ENCODE results near the gene G6PC3.

G6PC3 gene

DNA sequence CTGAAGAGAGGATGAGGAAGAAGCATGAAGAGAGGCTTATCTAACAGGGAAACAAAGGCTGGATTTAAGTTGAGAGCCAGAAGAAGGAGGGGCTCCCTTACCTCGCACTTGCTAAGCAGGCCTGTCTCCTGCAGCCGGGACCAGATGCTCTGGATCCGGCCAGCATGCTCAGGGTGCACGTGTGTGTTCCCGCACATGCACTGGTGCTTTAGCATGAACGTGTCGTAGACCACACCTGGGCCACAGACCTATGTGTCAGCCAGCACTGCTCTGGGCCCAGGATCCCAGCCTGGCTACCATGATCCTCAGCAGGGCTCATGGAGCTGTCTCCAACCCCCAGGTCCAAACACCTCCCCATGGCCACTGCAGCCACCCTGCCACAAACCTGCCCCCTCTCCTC lies 14.4 kb downstream of the G6PC3 start (continued):
- TF ChIP-seq ZNF274 (IDR thresholded peaks at IDR 0.05; ENCODE audit: low read length) (no peak), ZNF274 (tag by site-specific recombination; IDR thresholded peaks at IDR 0.05; ENCODE audit: borderline replicate concordance) (no peak), ZNF174 (tag by site-specific recombination; IDR thresholded peaks at IDR 0.05) (no peak), ZNF48 (tag by site-specific recombination; IDR thresholded peaks at IDR 0.05) (no peak), PRDM10 (tag by site-specific recombination; IDR thresholded peaks at IDR 0.05) (no peak), ZNF561 (tag by site-specific recombination; IDR thresholded peaks at IDR 0.05; ENCODE audit: borderline replicate concordance) (no peak), AEBP2 (tag by site-specific recombination; IDR thresholded peaks at IDR 0.05; ENCODE audit: borderline replicate concordance) (no peak), ZNF214 (tag by site-specific recombination; IDR thresholded peaks at IDR 0.05; ENCODE audit: borderline replicate concordance) (no peak)
- TF ChIP-seq, protein P1, sequence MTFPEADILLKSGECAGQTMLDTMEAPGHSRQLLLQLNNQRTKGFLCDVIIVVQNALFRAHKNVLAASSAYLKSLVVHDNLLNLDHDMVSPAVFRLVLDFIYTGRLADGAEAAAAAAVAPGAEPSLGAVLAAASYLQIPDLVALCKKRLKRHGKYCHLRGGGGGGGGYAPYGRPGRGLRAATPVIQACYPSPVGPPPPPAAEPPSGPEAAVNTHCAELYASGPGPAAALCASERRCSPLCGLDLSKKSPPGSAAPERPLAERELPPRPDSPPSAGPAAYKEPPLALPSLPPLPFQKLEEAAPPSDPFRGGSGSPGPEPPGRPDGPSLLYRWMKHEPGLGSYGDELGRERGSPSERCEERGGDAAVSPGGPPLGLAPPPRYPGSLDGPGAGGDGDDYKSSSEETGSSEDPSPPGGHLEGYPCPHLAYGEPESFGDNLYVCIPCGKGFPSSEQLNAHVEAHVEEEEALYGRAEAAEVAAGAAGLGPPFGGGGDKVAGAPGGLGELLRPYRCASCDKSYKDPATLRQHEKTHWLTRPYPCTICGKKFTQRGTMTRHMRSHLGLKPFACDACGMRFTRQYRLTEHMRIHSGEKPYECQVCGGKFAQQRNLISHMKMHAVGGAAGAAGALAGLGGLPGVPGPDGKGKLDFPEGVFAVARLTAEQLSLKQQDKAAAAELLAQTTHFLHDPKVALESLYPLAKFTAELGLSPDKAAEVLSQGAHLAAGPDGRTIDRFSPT (tag by site-specific recombination; IDR thresholded peaks at IDR 0.05): no peak

DNA sequence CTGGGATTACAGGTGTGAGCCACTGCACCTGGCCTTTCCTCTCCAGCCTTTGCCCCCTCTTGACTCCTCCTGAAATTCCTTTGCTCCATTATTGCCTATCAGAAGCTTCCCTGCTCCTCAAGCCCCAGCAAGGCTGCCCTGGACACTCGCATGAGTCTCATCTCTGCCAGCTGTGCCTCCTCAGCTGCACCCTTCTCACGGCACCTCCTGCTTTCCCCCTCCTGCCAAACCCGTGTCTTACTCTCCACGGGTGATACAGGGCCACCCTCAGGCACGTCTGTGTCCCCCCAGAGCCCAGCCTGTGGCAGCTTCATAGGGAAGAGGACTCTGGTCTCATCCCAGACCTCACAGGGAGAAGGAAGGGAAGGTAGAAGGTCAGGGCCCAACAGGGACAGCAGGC lies 15.4 kb downstream of the G6PC3 start:
- ChIA-PET CTCF (interaction anchor here (0.6 to 8.1 kb wide), 10 partner anchors 10 to 649 kb away, joined by 3 to 98 read pairs (median 4); partner anchors contain the start of gene HDAC5), POLR2A (interaction anchor here (1.1 to 2.1 kb wide), 3 partner anchors 14 to 30 kb away, joined by 3 to 7 read pairs (median 4); partner anchors contain the start of gene LSM12)
- Histone ChIP-seq H3K4me1 (ENCODE audit: control insufficient read depth, insufficient read depth, low read length) (peaks cover 10% of the 10 kb centered on the region), H3K36me3 (ENCODE audit: control insufficient read depth in 2 of 2, insufficient read depth in 1 of 2, low read length in 2 of 2) (peaks cover 8 to 50% of the 10 kb centered on the region in 2 experiments; a peak in 2 of 3 replicates), H3K4me3 (ENCODE audit: low read depth, low read length) (no peak overlapping the region), H3K9me3 (ENCODE audit: control insufficient read depth, insufficient read depth, low read depth, low read length) (no peaks in the 10 kb centered on the region), H3K27ac (ENCODE audit: extremely low read depth, low read depth, low read length) (no peak overlapping the region; the same call in 1 of the 2 replicates)
- TF ChIP-seq PRDM2 (tag by site-specific recombination; IDR thresholded peaks at IDR 0.05; ENCODE audit: borderline replicate concordance) (no peak), ZNF140 (tag by site-specific recombination; IDR thresholded peaks at IDR 0.05) (no peak), ZNF394 (tag by site-specific recombination; IDR thresholded peaks at IDR 0.05; ENCODE audit: borderline replicate concordance) (no peak)
